Keratinocyte (primary cell): ENCODE measurements around the gene DAPK2.

Experiments used
- EZH2 ChIP-seq: IDR thresholded peaks from one replicate; pipeline ENCODE4 v1.6.1; 2012; ENCODE audit warnings: inconsistent platforms, mild to moderate bottlenecking, low read length, moderate library complexity
- TF ChIP-seq, protein P1 (sequence below), 3 experiments: IDR thresholded peaks in 1 of 3; conservative IDR thresholded peaks in 1 of 3; optimal IDR thresholded peaks in 1 of 3; 2 replicates in 2 of 3; 3 replicates in 1 of 3; pipeline versions ENCODE3 to v1.5.1; 2011; ENCODE audit warnings: low read length in 3 of 3, mild to moderate bottlenecking in 3 of 3, moderate library complexity in 2 of 3, control low read depth in 1 of 3, inconsistent platforms in 1 of 3; ENCODE audit not compliant: insufficient read depth in 2 of 3; ENCODE audit errors: extremely low read depth in 1 of 3

DNA sequence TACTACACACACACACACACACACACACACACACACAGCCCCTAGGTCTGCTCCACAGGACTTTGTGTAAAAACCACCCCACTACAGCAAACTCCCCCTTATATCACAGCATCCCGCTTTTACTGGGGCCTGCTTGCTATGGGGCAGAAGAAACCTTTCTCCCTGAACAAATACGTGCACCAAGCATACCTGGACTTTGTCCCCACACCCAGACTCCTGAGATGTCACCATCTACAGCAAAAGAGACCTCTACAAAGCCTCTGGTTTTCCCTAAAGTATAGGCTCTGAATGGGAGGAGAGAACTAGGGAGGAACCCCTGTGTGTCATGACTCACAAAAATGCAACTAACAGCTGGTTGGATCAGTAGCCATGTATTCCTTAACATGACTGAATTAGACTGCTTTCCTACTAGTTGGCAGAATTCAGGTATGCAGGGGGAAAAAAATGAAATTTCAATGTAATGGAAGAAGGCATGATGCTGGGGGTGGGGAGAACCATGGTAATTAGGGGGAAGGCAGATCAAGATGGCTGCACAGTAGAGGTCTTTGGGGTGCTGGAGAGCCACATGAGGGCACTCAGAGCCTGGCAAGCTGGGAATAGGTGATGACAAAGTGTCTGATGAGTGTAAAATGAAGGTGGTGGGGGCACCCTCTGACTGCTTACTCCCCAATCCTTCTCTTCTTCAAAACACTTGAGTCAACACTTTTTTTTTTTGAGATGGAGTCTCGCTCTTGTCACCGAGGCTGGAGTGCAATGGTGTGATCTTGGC, 45.9 kb downstream of the DAPK2 start:
- TF ChIP-seq, protein P1, sequence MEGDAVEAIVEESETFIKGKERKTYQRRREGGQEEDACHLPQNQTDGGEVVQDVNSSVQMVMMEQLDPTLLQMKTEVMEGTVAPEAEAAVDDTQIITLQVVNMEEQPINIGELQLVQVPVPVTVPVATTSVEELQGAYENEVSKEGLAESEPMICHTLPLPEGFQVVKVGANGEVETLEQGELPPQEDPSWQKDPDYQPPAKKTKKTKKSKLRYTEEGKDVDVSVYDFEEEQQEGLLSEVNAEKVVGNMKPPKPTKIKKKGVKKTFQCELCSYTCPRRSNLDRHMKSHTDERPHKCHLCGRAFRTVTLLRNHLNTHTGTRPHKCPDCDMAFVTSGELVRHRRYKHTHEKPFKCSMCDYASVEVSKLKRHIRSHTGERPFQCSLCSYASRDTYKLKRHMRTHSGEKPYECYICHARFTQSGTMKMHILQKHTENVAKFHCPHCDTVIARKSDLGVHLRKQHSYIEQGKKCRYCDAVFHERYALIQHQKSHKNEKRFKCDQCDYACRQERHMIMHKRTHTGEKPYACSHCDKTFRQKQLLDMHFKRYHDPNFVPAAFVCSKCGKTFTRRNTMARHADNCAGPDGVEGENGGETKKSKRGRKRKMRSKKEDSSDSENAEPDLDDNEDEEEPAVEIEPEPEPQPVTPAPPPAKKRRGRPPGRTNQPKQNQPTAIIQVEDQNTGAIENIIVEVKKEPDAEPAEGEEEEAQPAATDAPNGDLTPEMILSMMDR (optimal IDR thresholded peaks at IDR 0.05 in 1 of 3, IDR thresholded peaks at IDR 0.05 in 1 of 3, conservative IDR thresholded peaks at IDR 0.05 in 1 of 3; ENCODE audit: extremely low read depth in 1 of 3, insufficient read depth in 2 of 3, low read length in 3 of 3) = peak in 1 of 3 experiments; percentile 32
- no peak for TF ChIP-seq EZH2
